Liver (tissue), 3 donors: ENCODE data around the gene TMEM100.

Experiments used
- EGR1 ChIP-seq, 2 donors: IDR thresholded peaks; 2 replicates each; pipeline ENCODE4 v1.6.1; 2016 to 2018; ENCODE audit warnings: antibody characterized with exemption in 2 of 2, low read depth in 2 of 2
- GABPA ChIP-seq, 2 donors: IDR thresholded peaks in 1 of 2; conservative IDR thresholded peaks in 1 of 2; 2 replicates each; pipeline ENCODE4 v1.6.1; 2016; ENCODE audit warnings: antibody characterized with exemption in 2 of 2, mild to moderate bottlenecking in 1 of 2, moderate library complexity in 1 of 2
- HNF4A ChIP-seq, 2 donors: conservative IDR thresholded peaks; 2 replicates each; pipeline ENCODE4 v1.6.1; 2016; ENCODE audit warnings: antibody characterized with exemption in 2 of 2, mild to moderate bottlenecking in 2 of 2
- HNF4G ChIP-seq: IDR thresholded peaks from 2 replicates; pipeline ENCODE4 v1.6.1; 2016; ENCODE audit warnings: antibody characterized with exemption
- JUND ChIP-seq, 2 donors: IDR thresholded peaks; 2 replicates each; pipeline ENCODE4 v1.6.1; 2016; ENCODE audit warnings: antibody characterized with exemption in 2 of 2
- RXRA ChIP-seq, 2 donors: IDR thresholded peaks; 2 replicates each; pipeline ENCODE4 v1.6.1; 2017 to 2018; ENCODE audit warnings: antibody characterized with exemption in 2 of 2, mild to moderate bottlenecking in 1 of 2
- TAF1 ChIP-seq: conservative IDR thresholded peaks from 2 replicates; pipeline ENCODE4 v1.6.1; 2016; ENCODE audit warnings: antibody characterized with exemption, mild to moderate bottlenecking
- YY1 ChIP-seq: IDR thresholded peaks from 2 replicates; pipeline ENCODE4 v1.6.1; 2016; ENCODE audit warnings: antibody characterized with exemption, mild to moderate bottlenecking
- TF ChIP-seq, protein P1 (sequence below): fragments of 150-350 bp; IDR thresholded peaks from 2 replicates; pipeline ENCODE4 v1.5.1; 2017; ENCODE audit warnings: improper control_type of control experiment, low read depth, low read length; ENCODE audit not compliant: missing input control
- TF ChIP-seq, protein P2 (sequence below): IDR thresholded peaks from 2 replicates; pipeline ENCODE4 v1.6.1; 2016; ENCODE audit warnings: antibody characterized with exemption
- TF ChIP-seq, protein P3 (sequence below): IDR thresholded peaks from 2 replicates; pipeline ENCODE4 v1.6.1; 2016; ENCODE audit warnings: antibody characterized with exemption
- TF ChIP-seq, protein P4 (sequence below): IDR thresholded peaks from 2 replicates; pipeline ENCODE4 v1.6.1; 2016; ENCODE audit warnings: antibody characterized with exemption, mild to moderate bottlenecking
- donor health status: healthy.
- donor health status: healthy.

DNA sequence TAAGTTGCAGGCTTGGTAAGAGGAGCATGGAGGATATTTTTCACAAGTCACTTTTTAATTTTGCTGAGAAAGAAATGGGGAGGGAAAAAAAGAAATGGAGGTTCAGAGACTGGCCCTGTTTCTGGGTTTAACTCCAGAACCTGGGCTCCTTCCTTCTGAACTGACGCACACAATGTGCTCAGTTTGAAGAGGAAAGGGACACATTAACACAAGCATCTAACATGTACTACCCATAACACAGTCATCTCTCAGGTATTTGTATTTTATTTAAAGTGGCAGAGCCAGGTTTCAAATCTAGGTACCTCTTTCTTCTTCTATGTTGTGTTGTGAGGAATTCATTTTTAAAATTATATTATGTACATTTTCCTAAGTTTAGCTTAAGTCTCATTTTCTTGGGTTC lies 5.3 kb upstream of the TMEM100 start:
- no peak for TF ChIP-seq EGR1 (IDR thresholded peaks at IDR 0.05; ENCODE audit: low read depth in 2 of 2)
- no peak for TF ChIP-seq TAF1
- TF ChIP-seq, protein P1, sequence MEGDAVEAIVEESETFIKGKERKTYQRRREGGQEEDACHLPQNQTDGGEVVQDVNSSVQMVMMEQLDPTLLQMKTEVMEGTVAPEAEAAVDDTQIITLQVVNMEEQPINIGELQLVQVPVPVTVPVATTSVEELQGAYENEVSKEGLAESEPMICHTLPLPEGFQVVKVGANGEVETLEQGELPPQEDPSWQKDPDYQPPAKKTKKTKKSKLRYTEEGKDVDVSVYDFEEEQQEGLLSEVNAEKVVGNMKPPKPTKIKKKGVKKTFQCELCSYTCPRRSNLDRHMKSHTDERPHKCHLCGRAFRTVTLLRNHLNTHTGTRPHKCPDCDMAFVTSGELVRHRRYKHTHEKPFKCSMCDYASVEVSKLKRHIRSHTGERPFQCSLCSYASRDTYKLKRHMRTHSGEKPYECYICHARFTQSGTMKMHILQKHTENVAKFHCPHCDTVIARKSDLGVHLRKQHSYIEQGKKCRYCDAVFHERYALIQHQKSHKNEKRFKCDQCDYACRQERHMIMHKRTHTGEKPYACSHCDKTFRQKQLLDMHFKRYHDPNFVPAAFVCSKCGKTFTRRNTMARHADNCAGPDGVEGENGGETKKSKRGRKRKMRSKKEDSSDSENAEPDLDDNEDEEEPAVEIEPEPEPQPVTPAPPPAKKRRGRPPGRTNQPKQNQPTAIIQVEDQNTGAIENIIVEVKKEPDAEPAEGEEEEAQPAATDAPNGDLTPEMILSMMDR = no peak
- no peak for TF ChIP-seq GABPA (IDR thresholded peaks at IDR 0.05 in 1 of 2, conservative IDR thresholded peaks at IDR 0.05 in 1 of 2)
- TF ChIP-seq HNF4G = no peak
- TF ChIP-seq, protein P2, sequence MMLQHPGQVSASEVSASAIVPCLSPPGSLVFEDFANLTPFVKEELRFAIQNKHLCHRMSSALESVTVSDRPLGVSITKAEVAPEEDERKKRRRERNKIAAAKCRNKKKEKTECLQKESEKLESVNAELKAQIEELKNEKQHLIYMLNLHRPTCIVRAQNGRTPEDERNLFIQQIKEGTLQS = no peak
- TF ChIP-seq RXRA (IDR thresholded peaks at IDR 0.05) = no peak
- TF ChIP-seq, protein P3, sequence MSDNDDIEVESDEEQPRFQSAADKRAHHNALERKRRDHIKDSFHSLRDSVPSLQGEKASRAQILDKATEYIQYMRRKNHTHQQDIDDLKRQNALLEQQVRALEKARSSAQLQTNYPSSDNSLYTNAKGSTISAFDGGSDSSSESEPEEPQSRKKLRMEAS = no peak
- no peak for TF ChIP-seq HNF4A (conservative IDR thresholded peaks at IDR 0.05)
- TF ChIP-seq, protein P4, sequence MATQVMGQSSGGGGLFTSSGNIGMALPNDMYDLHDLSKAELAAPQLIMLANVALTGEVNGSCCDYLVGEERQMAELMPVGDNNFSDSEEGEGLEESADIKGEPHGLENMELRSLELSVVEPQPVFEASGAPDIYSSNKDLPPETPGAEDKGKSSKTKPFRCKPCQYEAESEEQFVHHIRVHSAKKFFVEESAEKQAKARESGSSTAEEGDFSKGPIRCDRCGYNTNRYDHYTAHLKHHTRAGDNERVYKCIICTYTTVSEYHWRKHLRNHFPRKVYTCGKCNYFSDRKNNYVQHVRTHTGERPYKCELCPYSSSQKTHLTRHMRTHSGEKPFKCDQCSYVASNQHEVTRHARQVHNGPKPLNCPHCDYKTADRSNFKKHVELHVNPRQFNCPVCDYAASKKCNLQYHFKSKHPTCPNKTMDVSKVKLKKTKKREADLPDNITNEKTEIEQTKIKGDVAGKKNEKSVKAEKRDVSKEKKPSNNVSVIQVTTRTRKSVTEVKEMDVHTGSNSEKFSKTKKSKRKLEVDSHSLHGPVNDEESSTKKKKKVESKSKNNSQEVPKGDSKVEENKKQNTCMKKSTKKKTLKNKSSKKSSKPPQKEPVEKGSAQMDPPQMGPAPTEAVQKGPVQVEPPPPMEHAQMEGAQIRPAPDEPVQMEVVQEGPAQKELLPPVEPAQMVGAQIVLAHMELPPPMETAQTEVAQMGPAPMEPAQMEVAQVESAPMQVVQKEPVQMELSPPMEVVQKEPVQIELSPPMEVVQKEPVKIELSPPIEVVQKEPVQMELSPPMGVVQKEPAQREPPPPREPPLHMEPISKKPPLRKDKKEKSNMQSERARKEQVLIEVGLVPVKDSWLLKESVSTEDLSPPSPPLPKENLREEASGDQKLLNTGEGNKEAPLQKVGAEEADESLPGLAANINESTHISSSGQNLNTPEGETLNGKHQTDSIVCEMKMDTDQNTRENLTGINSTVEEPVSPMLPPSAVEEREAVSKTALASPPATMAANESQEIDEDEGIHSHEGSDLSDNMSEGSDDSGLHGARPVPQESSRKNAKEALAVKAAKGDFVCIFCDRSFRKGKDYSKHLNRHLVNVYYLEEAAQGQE = no peak
- TF ChIP-seq YY1 = no peak
- TF ChIP-seq JUND (IDR thresholded peaks at IDR 0.05) = no peak
